GM10248 (cell line): ENCODE data around the gene TEX35.
"Not testable (repeated sequence)": the region's sequence is repeated elsewhere in the genome, so short reads cannot be mapped to it uniquely, and the experiment has no call there.

ENCODE experiments used
- CTCF ChIA-PET: fragments of 300-600 bp; sonication (Branson Sonifier 250); formaldehyde crosslinking; extraction: SDS; loops from one replicate; lab custom pipeline; 2021; ENCODE audit warnings: antibody characterized with exemption; lab: Yijun Ruan, JAX
- POLR2A ChIA-PET: fragments of 350-650 bp; sonication (Branson Sonifier 250); formaldehyde crosslinking; extraction: SDS; loops from one replicate; lab custom pipeline; 2020; ENCODE audit warnings: antibody characterized with exemption; lab: Yijun Ruan, JAX
- DNase-seq: peaks from one replicate; pipeline ENCODE4 v3.0.0; 2012; ENCODE audit errors: extremely low spot score
- TF ChIP-seq, protein P1 (sequence below): IDR thresholded peaks from 2 replicates; pipeline ENCODE4 v1.5.1; 2012; ENCODE audit warnings: mild to moderate bottlenecking, low read depth; ENCODE audit errors: extremely low read depth, missing control alignments, control extremely low read depth

The TEX35 gene

DNA sequence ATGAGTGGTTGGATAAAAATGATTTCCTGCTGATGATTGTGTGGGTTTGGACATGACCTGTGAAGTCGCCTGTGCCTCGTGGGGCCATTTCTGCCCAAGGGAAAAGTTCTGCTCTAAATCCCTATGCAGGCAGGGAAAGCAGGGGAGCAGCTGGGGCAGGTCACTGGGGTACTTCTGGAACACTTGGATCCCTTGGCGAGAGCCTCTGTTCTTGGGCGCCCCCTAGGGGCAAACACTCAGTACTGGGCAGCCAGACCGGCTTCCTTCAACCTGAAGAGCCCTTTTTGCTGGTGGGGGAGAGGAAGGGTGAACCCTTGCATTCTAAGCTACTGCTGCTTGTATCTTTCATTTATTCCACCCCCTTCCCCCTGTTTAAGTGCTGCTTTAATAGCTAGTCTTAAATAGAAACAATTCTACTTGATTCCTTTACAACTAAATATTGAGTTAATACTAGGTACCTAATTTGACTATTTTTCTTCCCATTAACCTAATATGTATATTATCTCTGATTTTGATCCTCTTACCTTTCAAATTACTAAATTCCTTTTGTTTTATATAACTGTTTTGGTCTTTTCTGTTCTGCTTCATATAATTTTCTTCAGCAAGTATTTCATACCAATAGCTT lies 11.1 kb upstream of the TEX35 start:
- CTCF ChIA-PET, result interaction anchor here (0.6 to 6.3 kb wide), 37 partner anchors 9 to 826 kb away, joined by 3 to 66 read pairs (median 4); partner anchors contain the start of gene TEX35
- POLR2A ChIA-PET, result no interaction called here
- DNase-seq, result peak; percentile 85

DNA sequence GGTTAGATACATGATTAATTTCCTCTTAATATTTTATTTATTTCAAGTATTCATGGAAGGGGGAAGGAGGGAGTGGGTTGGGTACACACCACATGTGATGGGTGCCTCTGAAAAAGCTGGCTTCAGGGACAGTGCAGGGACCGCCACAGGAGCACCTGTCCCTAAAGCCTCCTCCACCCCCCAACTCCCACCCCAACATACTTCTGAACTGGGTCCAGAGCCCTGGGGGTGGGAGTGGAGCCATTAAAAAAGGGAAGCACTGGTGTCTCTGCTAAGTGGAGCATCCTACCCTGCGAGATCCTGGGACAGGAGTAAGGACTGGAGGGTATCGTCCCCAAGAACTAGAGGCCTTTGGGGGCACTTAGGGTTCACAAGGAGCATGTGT lies 10.6 kb upstream of the TEX35 start:
- ChIA-PET POLR2A (no interaction called here), CTCF (interaction anchor here (0.6 to 6.3 kb wide), 29 partner anchors 10 to 825 kb away, joined by 3 to 66 read pairs (median 4); partner anchors contain the start of gene TEX35)
- no peak for DNase-seq
- TF ChIP-seq, protein P1, sequence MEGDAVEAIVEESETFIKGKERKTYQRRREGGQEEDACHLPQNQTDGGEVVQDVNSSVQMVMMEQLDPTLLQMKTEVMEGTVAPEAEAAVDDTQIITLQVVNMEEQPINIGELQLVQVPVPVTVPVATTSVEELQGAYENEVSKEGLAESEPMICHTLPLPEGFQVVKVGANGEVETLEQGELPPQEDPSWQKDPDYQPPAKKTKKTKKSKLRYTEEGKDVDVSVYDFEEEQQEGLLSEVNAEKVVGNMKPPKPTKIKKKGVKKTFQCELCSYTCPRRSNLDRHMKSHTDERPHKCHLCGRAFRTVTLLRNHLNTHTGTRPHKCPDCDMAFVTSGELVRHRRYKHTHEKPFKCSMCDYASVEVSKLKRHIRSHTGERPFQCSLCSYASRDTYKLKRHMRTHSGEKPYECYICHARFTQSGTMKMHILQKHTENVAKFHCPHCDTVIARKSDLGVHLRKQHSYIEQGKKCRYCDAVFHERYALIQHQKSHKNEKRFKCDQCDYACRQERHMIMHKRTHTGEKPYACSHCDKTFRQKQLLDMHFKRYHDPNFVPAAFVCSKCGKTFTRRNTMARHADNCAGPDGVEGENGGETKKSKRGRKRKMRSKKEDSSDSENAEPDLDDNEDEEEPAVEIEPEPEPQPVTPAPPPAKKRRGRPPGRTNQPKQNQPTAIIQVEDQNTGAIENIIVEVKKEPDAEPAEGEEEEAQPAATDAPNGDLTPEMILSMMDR, result no peak

More for the DNA sequence above, 11.1 kb upstream of the TEX35 start:
- TF ChIP-seq, protein P1, result peak; percentile 79

DNA sequence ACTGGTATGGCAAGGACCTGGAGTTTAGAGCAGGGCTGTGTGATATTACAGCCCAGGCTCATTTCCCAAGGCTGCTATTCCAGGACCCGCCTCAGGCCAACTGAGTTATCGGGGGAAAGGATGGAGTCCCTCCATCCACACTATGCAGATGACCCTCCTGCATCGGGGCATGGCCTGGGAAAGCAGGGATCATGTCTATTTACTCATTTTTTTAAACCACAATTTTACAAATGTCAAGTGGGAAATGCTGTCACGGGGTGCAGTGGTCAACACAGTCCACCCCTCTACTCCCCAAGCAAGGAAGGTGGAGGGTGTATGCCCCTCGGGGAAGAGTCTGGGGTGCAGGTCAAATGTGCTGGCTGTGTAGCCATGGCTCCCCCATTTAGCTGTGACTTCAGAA lies 10.1 kb upstream of the TEX35 start:
- TF ChIP-seq, protein P1, result no peak
- DNase-seq, result no peak
- ChIA-PET POLR2A (no interaction called here), CTCF (interaction anchor here (1.0 to 6.3 kb wide), 4 partner anchors 29 to 191 kb away, joined by 3 to 66 read pairs (median 4); no protein-coding TSS in a partner anchor)

DNA sequence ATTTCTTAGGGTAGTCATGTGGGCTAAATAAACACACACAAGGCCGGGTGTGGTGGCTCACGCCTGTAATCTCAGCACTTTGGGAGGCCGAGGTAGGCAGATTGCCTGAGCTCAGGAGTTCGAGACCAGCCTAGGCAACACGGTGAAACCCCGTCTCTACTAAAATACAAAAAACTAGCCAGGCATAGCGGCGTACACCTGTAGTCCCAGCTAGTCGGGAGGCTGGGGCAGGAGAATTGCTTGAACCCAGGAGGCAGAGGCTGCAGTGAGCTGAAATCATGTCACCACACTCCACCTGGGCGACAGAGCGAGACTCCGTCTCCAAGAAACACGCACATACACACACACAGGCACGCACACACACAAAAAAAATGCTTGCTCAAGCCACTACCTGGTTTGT lies 9.6 kb upstream of the TEX35 start:
- DNase-seq, POLR2A ChIA-PET: not testable (repeated sequence)
- CTCF ChIA-PET, result interaction anchor here (1.2 to 6.3 kb wide), 3 partner anchors 8 to 191 kb away, joined by 4 to 66 read pairs (median 4); no protein-coding TSS in a partner anchor

DNA sequence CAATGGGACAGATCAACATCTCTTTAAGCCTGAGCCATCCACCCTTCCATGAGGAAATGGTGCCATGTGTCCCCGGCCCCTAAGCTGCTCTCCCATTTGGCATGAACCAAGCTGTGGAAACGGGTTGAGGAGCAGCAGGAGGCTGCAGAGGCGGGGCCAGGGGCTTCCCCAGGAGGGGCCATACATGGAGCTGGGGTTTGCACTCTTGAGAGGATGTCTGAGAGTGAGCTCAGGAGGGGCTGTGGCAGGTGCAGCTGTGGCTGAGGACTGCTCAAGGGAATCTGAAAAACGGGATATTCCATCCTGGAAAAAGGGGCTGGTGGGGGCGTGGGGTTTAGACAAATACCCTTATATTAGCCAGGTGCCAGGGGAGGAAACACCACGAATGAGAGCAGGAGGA lies 9.1 kb upstream of the TEX35 start:
- TF ChIP-seq, protein P1, result no peak
- POLR2A ChIA-PET, result no interaction called here
- CTCF ChIA-PET, result interaction anchor here (1.2 to 6.3 kb wide), 2 partner anchors 8 to 192 kb away, joined by 4 to 66 read pairs; no protein-coding TSS in a partner anchor
- no peak for DNase-seq

DNA sequence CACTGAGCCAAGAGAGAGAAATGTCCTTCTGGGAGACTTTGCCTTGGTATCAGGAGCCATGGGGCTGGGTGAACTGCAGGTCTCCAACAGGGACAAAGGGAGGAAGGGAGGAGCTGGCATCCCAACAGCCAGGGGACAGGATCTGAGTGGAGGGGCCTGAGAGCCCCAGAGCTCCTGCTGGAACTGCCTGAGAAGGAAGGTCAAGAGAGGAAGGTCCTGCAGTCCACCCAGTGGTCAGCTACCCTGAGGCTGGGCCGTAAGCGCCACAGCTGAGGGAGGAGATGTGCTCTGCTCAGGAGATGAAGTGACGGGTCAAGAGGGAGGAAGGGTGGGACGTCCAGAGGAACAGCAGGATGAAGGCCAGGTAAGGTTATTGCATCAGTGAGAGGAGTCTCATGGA lies 8.6 kb upstream of the TEX35 start:
- no peak for DNase-seq
- TF ChIP-seq, protein P1, result no peak
- CTCF ChIA-PET, result interaction anchor here (1.1 to 6.3 kb wide), 3 partner anchors 9 to 192 kb away, joined by 3 to 66 read pairs (median 4); no protein-coding TSS in a partner anchor
- POLR2A ChIA-PET, result no interaction called here

DNA sequence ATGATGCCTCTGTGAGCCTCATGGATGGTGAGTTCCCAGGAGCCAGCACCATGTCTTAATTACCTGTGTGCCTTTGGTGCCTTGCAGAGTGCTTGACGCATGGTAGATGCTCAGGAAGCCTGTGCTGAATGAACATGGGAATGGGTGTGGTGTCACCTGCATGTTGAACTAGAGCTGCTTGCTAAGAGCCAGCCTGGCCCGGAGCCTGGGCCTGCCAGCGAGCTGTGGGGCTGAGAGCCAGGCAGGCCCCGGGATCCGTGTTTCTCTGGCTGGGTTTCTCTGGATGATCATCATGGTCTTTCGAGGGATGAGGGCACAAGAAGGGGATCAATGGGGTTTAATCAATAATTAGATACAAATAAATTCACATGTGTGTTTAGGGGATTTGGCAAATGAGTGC lies 6.7 kb upstream of the TEX35 start:
- CTCF ChIA-PET, result interaction anchor here (0.8 to 1.6 kb wide), 5 partner anchors 8 to 194 kb away, joined by 3 to 5 read pairs (median 3); no protein-coding TSS in a partner anchor
- POLR2A ChIA-PET, result no interaction called here
- DNase-seq, result no peak
- TF ChIP-seq, protein P1, result no peak
